ENCODE results near the gene TSPAN18. TPM values are rescaled to one million over a fixed set of nuclear protein-coding genes. Genes with fewer than 3 reads are reported as not detected.

The TSPAN18 gene
- total RNA-seq, 1 donor from 2014 or later: 94.6 TPM

Other genes starting within 250 kb of the TSPAN18 start
- 58.0 TPM for gene CD82, start 161.3 kb upstream of the TSPAN18 start, total RNA-seq
- 45.5 TPM for gene TP53I11, start 223.9 kb downstream of the TSPAN18 start, total RNA-seq

All from left ventricle myocardium superior (tissue), 1 donor.